Ovary (tissue), 10 donors: ENCODE results near the gene FBXL7. TPM values are rescaled to one million over a fixed set of nuclear protein-coding genes. Genes with fewer than 3 reads are reported as not detected.
A peak's percentile ranks its signal among the peaks of the same experiment; 100 is the strongest.

Source experiments
- DNase-seq, 5 donors: peaks; one replicate each; pipeline ENCODE4 v3.0.0-alpha.2; 2019 to 2020
- H3K27ac ChIP-seq, 2 donors: fragments of 200-600 bp; one replicate each; pipeline versions ENCODE4 v1.5.1 to v1.8.0; 2019 to 2022
- H3K27me3 ChIP-seq: fragments of 200-600 bp; one replicate; pipeline ENCODE4 v1.8.0; 2022
- H3K36me3 ChIP-seq: fragments of 200-600 bp; sonication (generic); one replicate; pipeline ENCODE4 v1.5.1; 2019
- H3K4me1 ChIP-seq: one replicate; pipeline ENCODE4 v1.8.1; 2013; ENCODE audit warnings: mild to moderate bottlenecking, moderate library complexity; ENCODE audit not compliant: insufficient read depth
- H3K4me3 ChIP-seq: fragments of 200-600 bp; sonication (generic); one replicate; pipeline ENCODE4 v1.5.1; 2017
- H3K9me3 ChIP-seq, 2 donors: fragments of 200-600 bp in 1 of 2; sonication (generic) in 1 of 2; one replicate each; pipeline versions ENCODE4 v1.5.1 to v1.8.1; 2013 to 2019; ENCODE audit warnings: mild to moderate bottlenecking in 1 of 2, moderate library complexity in 1 of 2
- EP300 ChIP-seq: sonication (generic); formaldehyde crosslinking; IDR thresholded peaks from one replicate; pipeline ENCODE4 v1.6.1; 2017; ENCODE audit warnings: antibody characterized with exemption
- POLR2A ChIP-seq: fragments of 450-650 bp; IDR thresholded peaks from one replicate; pipeline ENCODE4 v1.6.1; 2017; ENCODE audit warnings: antibody characterized with exemption, mild to moderate bottlenecking, moderate library complexity
- WGBS, 3 donors: extraction: QIAGEN DNeasy Blood & Tissue Kit in 1 of 3; methylation state at CpG; one replicate each; pipeline versions ENCODE4 v1.1.5 to v1.1.7; 2013 to 2017; 5-methylcytosine and 5-hydroxymethylcytosine counted together
- intact Hi-C, 4 donors: fragments of 100-400 bp; cut with DNase I; formaldehyde crosslinking; loops; one replicate each; pipeline versions ENCODE4 v1.11.0 to v1.15.1; 2022 to 2023
- long read RNA-seq, 3 donors: library from polyadenylated mRNA in 2 of 3; unstranded in 2 of 3; transcript quantifications; one replicate each; pipeline ENCODE4 v2.0.0 and lab custom pipeline, GENCODE V29; 2021 to 2026
- polyA plus RNA-seq, 2 donors: library from polyadenylated mRNA; stranded (reverse); fragments of 200-250 nt in 1 of 2; fragments of 350-450 nt in 1 of 2; fragmentation: Illumina TruSeq in 1 of 2; extraction: RNeasy Lipid Tissue Mini Kit (QIAGEN cat#74804) in 1 of 2; gene quantifications; one replicate each; pipeline ENCODE4 v1.2.3, GENCODE V29; 2013 to 2014
- total RNA-seq, 7 donors: library from RNA; depleted of rRNA in 2 of 7; stranded (reverse); fragments of >200 nt in 2 of 7; fragmentation: NEBNext Ultra II Directional in 3 of 7; extraction: Animal tissue kit (Norgen Biotek cat#: 25700) in 3 of 7; gene quantifications; one replicate each; pipeline versions ENCODE4 v1.1.0 to v1.2.4, GENCODE V29; 2016 to 2023
- TF ChIP-seq, protein P1 (sequence below), 3 donors: fragments of 450-650 bp in 2 of 3; fragments of 200-600 bp in 1 of 3; IDR thresholded peaks; one replicate each; pipeline versions ENCODE4 v1.5.1 to v1.8.0; 2016 to 2022; ENCODE audit warnings: antibody characterized with exemption in 3 of 3, mild to moderate bottlenecking in 1 of 3
- donor health status: DM: no; HTN: no; CAD: no; lungs with moderate emphysema.
- donor health status: DM: no; HTN: no; CAD: no.
- donor health status: Bipolar disorder and iron deficiency.
- donor health status: DM: yes; HTN: yes; CAD: no.
- donor health status: DM: no; HTN: no; CAD: no.
- donor health status: DM: yes; HTN: yes; CAD: no.

Gene FBXL7
- total RNA-seq (10 to 100 TPM; 25.2 to 37.2 (median 29.2) TPM), polyA plus RNA-seq (10 to 100 TPM; 21.1 to 40.9 TPM)
- long read RNA-seq, donor 1, partial matches to known transcripts: 0 of 31 reads
- long read RNA-seq, donor 1, other reads (novel, unspliced or antisense): 31 of 31 reads
- long read RNA-seq, donor 2, partial matches to known transcripts: 0 of 3 reads
- long read RNA-seq, donor 2, other reads (novel, unspliced or antisense): 0 of 3 reads
- long read RNA-seq, donor 3, transcript FBXL7-201 (2 exons, 3,960 nt): major isoform, 8 of 19 reads
- long read RNA-seq, donor 3, partial matches to known transcripts: 7 of 19 reads
- long read RNA-seq, donor 3, other reads (novel, unspliced or antisense): 4 of 19 reads

DNA sequence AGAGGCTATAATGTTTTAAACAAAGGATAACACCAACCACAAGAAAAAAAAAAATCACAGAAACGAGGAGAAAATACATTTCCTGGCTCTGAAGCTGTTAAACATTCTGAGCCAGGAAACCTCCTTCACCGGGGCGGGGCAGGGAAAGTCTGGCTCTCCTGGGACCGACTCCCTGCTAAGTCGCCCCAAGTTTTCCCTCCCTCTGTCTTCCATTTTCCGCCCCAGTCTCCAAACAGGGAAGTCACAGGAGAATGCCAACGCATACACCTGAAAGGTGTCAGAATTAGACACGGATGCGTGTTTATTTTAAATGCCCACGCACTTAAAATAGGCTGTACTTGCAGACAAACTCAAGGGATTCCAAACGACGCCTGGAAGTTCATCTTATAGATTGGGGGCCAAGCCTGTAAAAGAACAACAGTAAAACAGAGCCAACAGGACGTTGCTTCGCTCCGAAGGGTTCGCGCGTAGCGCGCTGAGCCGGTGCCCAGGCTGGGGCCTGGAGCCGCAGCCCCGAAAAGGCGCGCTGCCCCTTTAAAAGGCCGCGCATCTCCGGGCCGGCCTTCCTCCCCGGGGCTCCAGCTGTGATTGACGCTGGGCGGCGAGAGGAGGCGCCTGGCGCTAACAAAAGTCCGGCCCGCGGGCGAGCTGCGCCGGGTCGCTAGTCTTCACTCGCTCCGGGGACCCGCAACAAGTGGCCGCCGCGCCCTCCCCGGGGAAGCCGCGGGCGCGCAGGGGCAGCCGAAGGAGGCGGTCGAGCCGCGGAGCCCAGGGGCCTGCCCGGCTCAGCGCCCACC, at the start of gene FBXL7:
Gene FBXL7, plus strand, starts transcription at position 653 of the 797 bp plus-strand sequence.
- H3K27me3 ChIP-seq: no peaks in the 10 kb centered on the region
- no peaks in the 10 kb centered on the region for H3K9me3 ChIP-seq
- peak within 1 kb of the TSS; percentile 71 to 86 for H3K27ac ChIP-seq
- H3K36me3 ChIP-seq: no peaks in the 10 kb centered on the region
- 0% methylated on average over 40 to 60 of the region's 60 CpGs for WGBS, 3 donors
- DNase-seq: peak; percentile 81 to 88 (median 84)
- peaks cover 10% of the 10 kb centered on the region for H3K4me1 ChIP-seq
- intact Hi-C loops: loop anchor here in 1 of 4 donors (10.0 kb wide), 1 partner anchor 325 kb away; no protein-coding TSS in a partner anchor
- TF ChIP-seq EP300 (no peak), POLR2A (no peak)
- TF ChIP-seq, protein P1, sequence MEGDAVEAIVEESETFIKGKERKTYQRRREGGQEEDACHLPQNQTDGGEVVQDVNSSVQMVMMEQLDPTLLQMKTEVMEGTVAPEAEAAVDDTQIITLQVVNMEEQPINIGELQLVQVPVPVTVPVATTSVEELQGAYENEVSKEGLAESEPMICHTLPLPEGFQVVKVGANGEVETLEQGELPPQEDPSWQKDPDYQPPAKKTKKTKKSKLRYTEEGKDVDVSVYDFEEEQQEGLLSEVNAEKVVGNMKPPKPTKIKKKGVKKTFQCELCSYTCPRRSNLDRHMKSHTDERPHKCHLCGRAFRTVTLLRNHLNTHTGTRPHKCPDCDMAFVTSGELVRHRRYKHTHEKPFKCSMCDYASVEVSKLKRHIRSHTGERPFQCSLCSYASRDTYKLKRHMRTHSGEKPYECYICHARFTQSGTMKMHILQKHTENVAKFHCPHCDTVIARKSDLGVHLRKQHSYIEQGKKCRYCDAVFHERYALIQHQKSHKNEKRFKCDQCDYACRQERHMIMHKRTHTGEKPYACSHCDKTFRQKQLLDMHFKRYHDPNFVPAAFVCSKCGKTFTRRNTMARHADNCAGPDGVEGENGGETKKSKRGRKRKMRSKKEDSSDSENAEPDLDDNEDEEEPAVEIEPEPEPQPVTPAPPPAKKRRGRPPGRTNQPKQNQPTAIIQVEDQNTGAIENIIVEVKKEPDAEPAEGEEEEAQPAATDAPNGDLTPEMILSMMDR (IDR thresholded peaks at IDR 0.05): peak in 1 of 3 donors; percentile 25
- peak within 1 kb of the TSS; percentile 81 for H3K4me3 ChIP-seq

DNA sequence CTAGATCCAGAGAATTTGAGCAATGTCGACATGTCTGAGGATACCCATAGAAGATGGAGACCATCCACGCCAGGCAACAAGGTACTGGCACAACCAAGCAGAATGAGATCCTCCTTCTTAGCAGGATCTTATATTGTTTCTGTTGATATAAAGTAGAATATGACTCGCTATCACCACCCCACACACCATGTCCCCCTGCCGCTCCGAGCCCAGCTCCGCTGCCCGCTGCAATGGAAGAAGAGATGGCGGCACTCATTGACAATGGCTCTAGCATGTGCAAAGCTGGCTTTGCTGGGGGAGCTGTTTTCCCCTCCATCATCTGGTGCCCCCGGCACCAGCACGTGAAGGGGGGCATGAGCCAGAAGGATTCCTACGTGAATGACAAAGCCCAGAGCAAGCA, 49.5 kb upstream of the FBXL7 start:
- TF ChIP-seq POLR2A (no peak), EP300 (no peak)
- TF ChIP-seq, protein P1 (IDR thresholded peaks at IDR 0.05): no peak
- Histone ChIP-seq H3K27me3 (no peaks in the 10 kb centered on the region), H3K36me3 (no peaks in the 10 kb centered on the region), H3K27ac (no peak overlapping the region), H3K4me1 (peaks cover 2% of the 10 kb centered on the region), H3K9me3 (no peaks in the 10 kb centered on the region), H3K4me3 (no peak overlapping the region)
- 96 to 97% (median 96%) methylated on average over 11 of the region's 11 CpGs for WGBS, 3 donors
- intact Hi-C loops: no loop called here
- no peak for DNase-seq

DNA sequence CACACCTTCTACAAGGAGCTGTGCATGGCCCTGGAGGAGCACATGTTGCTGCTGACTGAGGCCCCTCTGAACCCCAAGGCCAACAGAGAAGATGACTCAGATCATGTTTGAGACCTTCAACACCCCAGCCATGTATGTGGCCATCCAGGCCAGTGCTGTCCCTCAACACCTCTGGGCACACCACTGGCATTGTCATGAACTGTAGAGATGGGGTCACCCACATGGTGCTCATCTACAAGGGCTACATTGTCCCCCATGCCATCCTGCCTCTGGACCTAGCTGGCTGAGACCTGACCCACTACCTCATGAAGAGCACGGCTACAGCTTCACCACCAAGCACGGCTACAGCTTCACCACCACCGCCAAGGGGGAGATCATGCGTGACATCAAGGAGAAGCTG, 49.0 kb upstream of the FBXL7 start:
- intact Hi-C loops: no loop called here
- H3K27ac ChIP-seq: no peak overlapping the region
- no peak for DNase-seq

DNA sequence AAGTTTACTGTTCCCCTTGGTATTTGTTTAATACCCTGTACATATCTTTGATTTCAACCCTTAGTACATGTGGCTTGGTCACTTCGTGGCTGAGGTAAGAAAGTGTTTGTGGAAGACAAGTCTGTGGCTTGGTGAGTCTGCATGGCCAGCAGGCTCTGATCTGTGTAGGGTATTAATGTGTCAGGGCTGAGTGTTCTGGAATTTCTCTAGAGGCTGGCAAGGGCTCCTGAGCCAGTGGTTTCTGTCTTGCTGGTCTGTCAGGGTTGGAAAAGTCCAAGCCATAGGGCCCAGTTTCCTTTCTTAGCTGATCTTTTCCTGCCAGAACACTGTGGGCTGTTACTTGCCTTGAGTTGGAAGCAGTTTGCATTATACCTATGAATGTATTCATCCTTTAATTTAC, 48.0 kb upstream of the FBXL7 start:
- H3K36me3 ChIP-seq: no peaks in the 10 kb centered on the region
- peaks cover 2% of the 10 kb centered on the region for H3K4me1 ChIP-seq
- WGBS, 3 donors: 8 to 26% (median 21%) methylated on average over 1 of the region's 1 CpG
- no peaks in the 10 kb centered on the region for H3K9me3 ChIP-seq
- no peaks in the 10 kb centered on the region for H3K27me3 ChIP-seq
- H3K4me3 ChIP-seq: no peak overlapping the region
- intact Hi-C loops: no loop called here
- no peak overlapping the region for H3K27ac ChIP-seq
- TF ChIP-seq POLR2A: no peak
- TF ChIP-seq, protein P1 (IDR thresholded peaks at IDR 0.05): no peak
- TF ChIP-seq EP300: no peak
- no peak for DNase-seq

More for the DNA sequence above, 49.0 kb upstream of the FBXL7 start:
- Histone ChIP-seq H3K27me3 (no peaks in the 10 kb centered on the region), H3K4me3 (no peak overlapping the region), H3K9me3 (no peaks in the 10 kb centered on the region), H3K4me1 (peaks cover 2% of the 10 kb centered on the region), H3K36me3 (no peaks in the 10 kb centered on the region)
- TF ChIP-seq, protein P1 (IDR thresholded peaks at IDR 0.05): no peak
- TF ChIP-seq POLR2A (no peak), EP300 (no peak)
- WGBS, 3 donors: 98 to 100% (median 99%) methylated on average over 4 of the region's 4 CpGs
